ENCODE measurements around the gene PIERCE2.
"Not testable (repeated sequence)": the region's sequence is repeated elsewhere in the genome, so short reads cannot be mapped to it uniquely, and the experiment has no call there.

The PIERCE2 gene

DNA sequence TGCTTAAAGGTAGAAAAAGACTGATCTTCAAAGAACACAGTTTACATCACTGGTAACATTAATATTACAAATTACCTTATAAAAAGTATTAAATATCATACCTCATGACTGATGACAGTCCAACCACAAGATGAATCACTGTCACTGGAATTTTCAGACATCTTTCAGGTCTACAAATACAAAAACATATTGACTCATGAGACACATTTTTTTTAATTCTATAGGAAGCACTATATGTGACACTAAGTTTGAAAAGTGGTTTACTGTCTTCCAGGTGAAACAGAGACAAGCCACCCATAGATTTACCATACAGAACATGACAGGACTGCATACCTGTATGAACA, 19.1 kb upstream of the PIERCE2 start:
- TF ChIP-seq EZH2phosphoT487 (IDR thresholded peaks at IDR 0.05; ENCODE audit: low read length) (no peak), CTCF (IDR thresholded peaks at IDR 0.05; ENCODE audit: low read length) (no peak), EZH2 (optimal IDR thresholded peaks at IDR 0.05; ENCODE audit: low read depth, low read length) (no peak)
- H3K9ac ChIP-seq (ENCODE audit: low read length): no peak overlapping the region
- no peaks in the 10 kb centered on the region for H3K36me3 ChIP-seq (replicated peaks; ENCODE audit: insufficient read depth, low read length)
- no peak overlapping the region for H2AFZ ChIP-seq (ENCODE audit: low read length)
- no peaks in the 10 kb centered on the region for H4K20me1 ChIP-seq (ENCODE audit: insufficient read depth, low read length)
- DNase-seq: no peak
- no peak overlapping the region for H3K4me3 ChIP-seq (ENCODE audit: low read length)
- H3K27me3 ChIP-seq (replicated peaks; ENCODE audit: insufficient read depth, low read length): no peaks in the 10 kb centered on the region
- H3K4me2 ChIP-seq (ENCODE audit: low read depth, low read length): no peak overlapping the region
- H3K9me2 ChIP-seq (replicated peaks; ENCODE audit: insufficient read depth, low read length): no peaks in the 10 kb centered on the region
- H3K9me3 ChIP-seq (replicated peaks; ENCODE audit: insufficient read depth, low read length): no peaks in the 10 kb centered on the region
- no peak overlapping the region for H3K27ac ChIP-seq (ENCODE audit: low read length)
- H3K79me2 ChIP-seq (ENCODE audit: low read length): peaks cover 36% of the 10 kb centered on the region
- H3K4me1 ChIP-seq (ENCODE audit: low read length): 0 out of 2 replicates have a peak, but pooled peaks cover 6% of the 10 kb centered on the region
- H3F3A ChIP-seq (ENCODE audit: insufficient read depth, low read length): no peaks in the 10 kb centered on the region; the same call in 1 of the 2 replicates

DNA sequence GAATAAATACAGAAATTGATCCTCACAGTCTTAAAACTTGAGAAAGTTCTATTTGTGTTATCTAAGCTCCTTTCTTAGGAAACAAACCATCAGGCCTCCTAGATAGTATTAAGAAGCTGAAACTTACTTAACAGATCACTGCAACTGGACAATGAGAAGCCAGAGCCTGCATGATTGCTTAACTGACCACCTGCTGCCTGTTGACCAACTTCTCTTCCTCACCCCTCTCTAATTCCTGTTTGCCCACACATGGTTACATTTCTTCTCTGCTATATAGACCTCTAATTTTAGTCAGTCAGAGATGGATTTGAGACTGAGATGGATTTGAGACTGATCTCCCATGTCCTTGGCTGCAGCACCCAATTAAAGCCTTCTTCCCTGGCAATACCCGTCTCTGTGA, 13.6 kb upstream of the PIERCE2 start:
- Histone ChIP-seq H3K9me2 (replicated peaks; ENCODE audit: insufficient read depth, low read length) (no peaks in the 10 kb centered on the region), H3K4me3 (ENCODE audit: low read length) (no peak overlapping the region), H3K4me2 (ENCODE audit: low read depth, low read length) (no peak overlapping the region), H4K20me1 (ENCODE audit: insufficient read depth, low read length) (no peaks in the 10 kb centered on the region), H3K27me3 (replicated peaks; ENCODE audit: insufficient read depth, low read length) (no peaks in the 10 kb centered on the region), H2AFZ (ENCODE audit: low read length) (no peak overlapping the region), H3K36me3 (replicated peaks; ENCODE audit: insufficient read depth, low read length) (no peaks in the 10 kb centered on the region), H3K79me2 (ENCODE audit: low read length) (peaks cover 84% of the 10 kb centered on the region), H3F3A (ENCODE audit: insufficient read depth, low read length) (no peaks in the 10 kb centered on the region), H3K9ac (ENCODE audit: low read length) (no peak overlapping the region), H3K27ac (ENCODE audit: low read length) (no peak overlapping the region), H3K9me3 (replicated peaks; ENCODE audit: insufficient read depth, low read length) (no peaks in the 10 kb centered on the region), H3K4me1 (ENCODE audit: low read length) (no peaks in the 10 kb centered on the region)
- DNase-seq: no peak
- no peak for TF ChIP-seq CTCF (IDR thresholded peaks at IDR 0.05; ENCODE audit: low read length)
- no peak for TF ChIP-seq EZH2 (optimal IDR thresholded peaks at IDR 0.05; ENCODE audit: low read depth, low read length)
- no peak for TF ChIP-seq EZH2phosphoT487 (IDR thresholded peaks at IDR 0.05; ENCODE audit: low read length)

- H3K36me3 ChIP-seq (replicated peaks; ENCODE audit: insufficient read depth, low read length): no peaks in the 10 kb centered on the region
- TF ChIP-seq EZH2 (optimal IDR thresholded peaks at IDR 0.05; ENCODE audit: low read depth, low read length) (no peak), EZH2phosphoT487 (IDR thresholded peaks at IDR 0.05; ENCODE audit: low read length) (no peak), CTCF (IDR thresholded peaks at IDR 0.05; ENCODE audit: low read length) (no peak)
- no peak overlapping the region for H3K9ac ChIP-seq (ENCODE audit: low read length)
- peaks cover 10% of the 10 kb centered on the region for H3F3A ChIP-seq (ENCODE audit: insufficient read depth, low read length)
- H3K4me3 ChIP-seq (ENCODE audit: low read length): no peak overlapping the region
- no peak overlapping the region for H2AFZ ChIP-seq (ENCODE audit: low read length)
- H3K4me2 ChIP-seq (ENCODE audit: low read depth, low read length): no peak overlapping the region
- DNase-seq: no peak
- H3K27me3 ChIP-seq (replicated peaks; ENCODE audit: insufficient read depth, low read length): no peaks in the 10 kb centered on the region
- no peaks in the 10 kb centered on the region for H3K9me3 ChIP-seq (replicated peaks; ENCODE audit: insufficient read depth, low read length)
- no peaks in the 10 kb centered on the region for H3K9me2 ChIP-seq (replicated peaks; ENCODE audit: insufficient read depth, low read length)
- peaks cover 94% of the 10 kb centered on the region for H3K79me2 ChIP-seq (ENCODE audit: low read length)
- H3K27ac ChIP-seq (ENCODE audit: low read length): no peak overlapping the region
- peaks cover 12% of the 10 kb centered on the region for H3K4me1 ChIP-seq (ENCODE audit: low read length)
- H4K20me1 ChIP-seq (ENCODE audit: insufficient read depth, low read length): no peaks in the 10 kb centered on the region
Measured at GRCh38 chr15:55398243-55398642, 10.1 kb upstream of the PIERCE2 start.

GRCh38 chr15:55400050-55400449, 8.2 kb upstream of the PIERCE2 start:
- not testable (repeated sequence) for H3K9me3 ChIP-seq (replicated peaks; ENCODE audit: insufficient read depth, low read length); H3K27me3 ChIP-seq (replicated peaks; ENCODE audit: insufficient read depth, low read length); H3K36me3 ChIP-seq (replicated peaks; ENCODE audit: insufficient read depth, low read length); H3K9ac ChIP-seq (ENCODE audit: low read length); H3K27ac ChIP-seq (ENCODE audit: low read length); H3K9me2 ChIP-seq (replicated peaks; ENCODE audit: insufficient read depth, low read length); H4K20me1 ChIP-seq (ENCODE audit: insufficient read depth, low read length); DNase-seq; H3K4me2 ChIP-seq (ENCODE audit: low read depth, low read length); H2AFZ ChIP-seq (ENCODE audit: low read length); H3K4me3 ChIP-seq (ENCODE audit: low read length)
- Histone ChIP-seq H3K79me2 (ENCODE audit: low read length) (peaks cover 89% of the 10 kb centered on the region), H3F3A (ENCODE audit: insufficient read depth, low read length) (peaks cover 27% of the 10 kb centered on the region), H3K4me1 (ENCODE audit: low read length) (peaks cover 26% of the 10 kb centered on the region)
